ENCODE data around the gene ZNF548.
A peak's percentile ranks its signal among the peaks of the same experiment; 100 is the strongest.

ZNF548 gene

GRCh38 chr19:57435062-57435978 lies 45.7 kb downstream of the ZNF548 start, which contains the start of gene ZNF749:
ZNF749 (plus strand) TSS chr19:57435325; CDS start chr19:57435579, 254 bp downstream.
- peak; percentile 95 for DNase-seq (ENCODE audit: low spot score)
- TF ChIP-seq CTCF (IDR thresholded peaks at IDR 0.05; ENCODE audit: extremely low read depth, missing control alignments), result no peak

GRCh38 chr19:57436417-57436816 lies 46.8 kb downstream of the ZNF548 start:
- DNase-seq (ENCODE audit: low spot score), result no peak
- TF ChIP-seq CTCF (IDR thresholded peaks at IDR 0.05; ENCODE audit: extremely low read depth, missing control alignments), result no peak

DNA sequence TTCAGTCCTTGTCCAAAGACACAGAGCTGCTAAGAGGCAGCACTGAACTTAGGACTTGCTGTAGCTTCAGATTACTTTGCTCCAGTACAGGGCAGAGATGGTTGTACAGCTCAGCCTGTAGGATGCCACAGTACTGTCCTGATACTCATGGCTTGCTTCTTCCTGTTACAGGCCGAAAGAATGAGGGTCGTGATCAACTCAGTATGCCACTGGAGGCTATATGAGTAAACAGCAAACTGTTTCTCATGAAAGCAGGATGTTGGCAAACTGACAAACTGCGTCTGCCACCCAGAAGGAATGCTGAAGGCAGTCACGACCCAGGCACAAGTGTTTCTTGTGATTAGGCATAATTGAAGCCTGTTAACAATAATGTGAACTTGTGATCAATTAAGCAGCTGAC lies 48.3 kb downstream of the ZNF548 start:
- no peak for TF ChIP-seq CTCF (IDR thresholded peaks at IDR 0.05; ENCODE audit: extremely low read depth, missing control alignments)

DNA sequence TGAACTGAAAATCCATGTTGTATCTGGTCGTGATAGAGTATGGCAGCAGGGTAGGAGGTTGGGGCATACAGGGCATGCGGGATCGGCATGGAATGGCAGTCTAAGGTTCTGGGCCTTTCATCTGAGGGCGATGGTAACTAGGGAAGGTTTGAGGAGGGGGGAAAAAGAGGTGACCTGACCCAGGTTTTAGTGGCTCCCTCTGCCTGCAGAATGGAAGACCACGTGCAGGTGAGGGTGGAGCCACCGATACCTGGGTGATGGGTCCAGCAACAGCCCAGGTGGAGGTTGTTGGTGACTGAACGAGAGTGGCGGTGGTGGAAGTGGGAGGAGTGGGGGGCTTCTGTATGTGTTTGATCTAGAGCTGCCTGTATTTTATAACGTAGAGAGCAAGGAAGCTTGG lies 49.3 kb downstream of the ZNF548 start:
- DNase-seq (ENCODE audit: low spot score), result no peak
- no peak for TF ChIP-seq CTCF (IDR thresholded peaks at IDR 0.05; ENCODE audit: extremely low read depth, missing control alignments)

More for the DNA sequence above, 48.3 kb downstream of the ZNF548 start:
- no peak for DNase-seq (ENCODE audit: low spot score)

GRCh38 chr19:57441979-57442752 lies 52.5 kb downstream of the ZNF548 start:
- no peak for DNase-seq (ENCODE audit: low spot score)
- TF ChIP-seq CTCF (IDR thresholded peaks at IDR 0.05; ENCODE audit: extremely low read depth, missing control alignments), result no peak

DNA sequence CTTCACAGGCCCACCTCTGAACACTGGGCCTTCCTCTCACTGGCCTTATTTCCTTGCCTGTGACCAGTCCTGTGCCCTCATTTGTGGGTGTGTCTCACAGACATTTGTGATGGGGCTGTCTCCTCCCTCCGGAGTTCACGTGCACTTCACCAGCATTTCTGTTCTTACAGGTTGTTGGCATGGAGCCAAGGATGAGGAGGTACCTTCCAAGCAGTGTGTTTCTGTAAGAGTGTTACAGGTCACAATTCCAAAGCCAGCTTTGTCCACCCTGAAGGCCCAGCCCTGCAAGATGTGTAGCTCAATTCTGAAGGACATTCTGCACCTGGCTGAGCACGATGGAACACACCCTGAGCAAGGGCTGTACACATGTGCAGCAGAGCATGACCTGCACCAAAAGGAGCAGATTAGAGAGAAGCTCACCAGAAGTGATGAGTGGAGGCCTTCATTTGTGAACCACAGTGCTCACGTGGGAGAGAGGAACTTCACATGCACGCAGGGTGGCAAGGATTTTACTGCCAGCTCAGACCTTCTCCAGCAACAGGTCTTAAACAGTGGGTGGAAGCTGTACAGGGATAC lies 53.6 kb downstream of the ZNF548 start:
- no peak for DNase-seq (ENCODE audit: low spot score)
- TF ChIP-seq CTCF (IDR thresholded peaks at IDR 0.05; ENCODE audit: extremely low read depth, missing control alignments), result no peak

Measured in GM20000 (cell line).